ENCODE data around the gene FBXL13.

FBXL13 gene

DNA sequence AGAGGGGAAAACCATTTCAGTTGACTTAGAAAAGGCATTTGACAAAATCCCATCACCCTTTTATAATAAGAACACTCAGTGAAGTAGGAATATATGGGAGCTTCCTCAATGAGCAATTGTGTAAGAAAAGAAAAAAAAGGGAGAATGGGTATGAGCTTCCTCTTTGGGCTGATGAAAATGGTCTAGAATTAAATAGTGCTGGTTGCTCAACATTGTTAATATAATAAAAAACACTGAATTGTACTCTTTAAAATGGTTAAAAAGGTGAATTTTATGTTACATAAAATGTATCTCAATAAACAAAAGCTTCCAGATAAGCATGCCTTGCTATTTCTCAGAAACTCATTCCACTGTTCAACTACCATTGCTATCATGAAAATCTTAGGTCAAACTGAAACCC, 121.2 kb downstream of the FBXL13 start:
- TF ChIP-seq, protein P1, sequence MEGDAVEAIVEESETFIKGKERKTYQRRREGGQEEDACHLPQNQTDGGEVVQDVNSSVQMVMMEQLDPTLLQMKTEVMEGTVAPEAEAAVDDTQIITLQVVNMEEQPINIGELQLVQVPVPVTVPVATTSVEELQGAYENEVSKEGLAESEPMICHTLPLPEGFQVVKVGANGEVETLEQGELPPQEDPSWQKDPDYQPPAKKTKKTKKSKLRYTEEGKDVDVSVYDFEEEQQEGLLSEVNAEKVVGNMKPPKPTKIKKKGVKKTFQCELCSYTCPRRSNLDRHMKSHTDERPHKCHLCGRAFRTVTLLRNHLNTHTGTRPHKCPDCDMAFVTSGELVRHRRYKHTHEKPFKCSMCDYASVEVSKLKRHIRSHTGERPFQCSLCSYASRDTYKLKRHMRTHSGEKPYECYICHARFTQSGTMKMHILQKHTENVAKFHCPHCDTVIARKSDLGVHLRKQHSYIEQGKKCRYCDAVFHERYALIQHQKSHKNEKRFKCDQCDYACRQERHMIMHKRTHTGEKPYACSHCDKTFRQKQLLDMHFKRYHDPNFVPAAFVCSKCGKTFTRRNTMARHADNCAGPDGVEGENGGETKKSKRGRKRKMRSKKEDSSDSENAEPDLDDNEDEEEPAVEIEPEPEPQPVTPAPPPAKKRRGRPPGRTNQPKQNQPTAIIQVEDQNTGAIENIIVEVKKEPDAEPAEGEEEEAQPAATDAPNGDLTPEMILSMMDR (IDR thresholded peaks at IDR 0.05; ENCODE audit: low read depth, low read length, missing control alignments), result no peak
- no peak overlapping the region for H3K4me3 ChIP-seq (ENCODE audit: low read depth, low read length)
- DNase-seq (ENCODE audit: low read depth), result no peak
- in situ Hi-C loops (cut with HindIII; ENCODE audit: low sequenced_read_pairs), result no loop called here

GRCh38 chr7:102951839-102952238, 122.8 kb downstream of the FBXL13 start:
- TF ChIP-seq, protein P1 (IDR thresholded peaks at IDR 0.05; ENCODE audit: low read depth, low read length, missing control alignments), result no peak
- no peak for DNase-seq (ENCODE audit: low read depth)
- H3K4me3 ChIP-seq (ENCODE audit: low read depth, low read length), result no peak overlapping the region
- in situ Hi-C loops (cut with HindIII; ENCODE audit: low sequenced_read_pairs), result no loop called here

GRCh38 chr7:102944241-102944640, 130.4 kb downstream of the FBXL13 start:
- DNase-seq (ENCODE audit: low read depth), result no peak
- H3K4me3 ChIP-seq (ENCODE audit: low read depth, low read length), result no peak overlapping the region
- in situ Hi-C loops (cut with HindIII; ENCODE audit: low sequenced_read_pairs), result loop anchor here (5.0 kb wide), 1 partner anchor 52 kb away; no protein-coding TSS in a partner anchor
- TF ChIP-seq, protein P1 (IDR thresholded peaks at IDR 0.05; ENCODE audit: low read depth, low read length, missing control alignments), result no peak

DNA sequence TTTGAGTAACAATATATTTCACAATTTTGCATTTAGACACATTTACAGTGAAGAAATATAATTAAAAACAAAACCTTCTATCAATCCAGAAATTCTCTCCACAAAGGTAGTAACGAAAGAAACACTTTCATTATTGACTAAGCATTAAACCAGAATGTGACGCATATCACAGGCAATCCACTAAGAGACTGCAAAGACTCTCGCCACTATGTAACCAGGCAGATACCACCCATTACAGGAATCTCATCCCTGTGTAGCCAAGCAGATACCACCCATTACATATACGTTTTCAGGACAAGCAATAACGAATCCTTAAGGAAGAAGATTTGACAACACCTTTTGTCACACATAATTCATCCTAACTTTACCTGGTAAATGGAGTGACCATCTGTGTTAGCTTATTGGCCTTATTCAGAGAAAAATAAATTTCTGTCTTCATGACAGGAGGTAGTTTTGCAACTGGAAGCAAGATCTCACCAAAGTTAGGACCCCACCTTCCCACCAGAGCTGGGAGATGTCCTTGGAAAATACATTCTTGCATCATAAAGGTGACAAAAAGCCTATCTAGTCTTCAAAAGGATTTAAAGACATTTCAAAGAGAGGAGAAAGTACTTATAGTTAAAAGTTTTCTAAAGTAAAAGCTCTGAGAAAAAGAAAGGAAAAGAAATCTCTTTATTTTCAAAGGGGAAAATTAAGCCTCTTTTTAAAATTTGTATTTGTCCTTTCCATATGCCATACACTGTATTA, 131.0 kb downstream of the FBXL13 start:
- TF ChIP-seq, protein P1 (IDR thresholded peaks at IDR 0.05; ENCODE audit: low read depth, low read length, missing control alignments), result no peak
- DNase-seq (ENCODE audit: low read depth), result no peak
- in situ Hi-C loops (cut with HindIII; ENCODE audit: low sequenced_read_pairs), result loop anchor here (5.0 kb wide), 1 partner anchor 51 kb away; no protein-coding TSS in a partner anchor
- no peak overlapping the region for H3K4me3 ChIP-seq (ENCODE audit: low read depth, low read length)

GRCh38 chr7:102942868-102943267, 131.7 kb downstream of the FBXL13 start:
- in situ Hi-C loops (cut with HindIII; ENCODE audit: low sequenced_read_pairs), result loop anchor here (5.0 kb wide), 1 partner anchor 51 kb away; no protein-coding TSS in a partner anchor
- H3K4me3 ChIP-seq (ENCODE audit: low read depth, low read length), result no peak overlapping the region
- TF ChIP-seq, protein P1 (IDR thresholded peaks at IDR 0.05; ENCODE audit: low read depth, low read length, missing control alignments), result no peak
- no peak for DNase-seq (ENCODE audit: low read depth)

- H3K4me3 ChIP-seq (ENCODE audit: low read depth, low read length), result no peak overlapping the region
- TF ChIP-seq, protein P1 (IDR thresholded peaks at IDR 0.05; ENCODE audit: low read depth, low read length, missing control alignments), result no peak
- in situ Hi-C loops (cut with HindIII; ENCODE audit: low sequenced_read_pairs), result loop anchor here (5.0 kb wide), 1 partner anchor 50 kb away; no protein-coding TSS in a partner anchor
- DNase-seq (ENCODE audit: low read depth), result no peak
Measured at GRCh38 chr7:102942181-102942866, 132.3 kb downstream of the FBXL13 start.
